K562 (cell line): ENCODE results near the gene PXN. TPM values are rescaled to one million over a fixed set of nuclear protein-coding genes. Genes with fewer than 3 reads are reported as not detected.

ENCODE experiments used
- E2F3 ChIP-seq: fragments of 250-450 bp; sonication (Bioruptor Pico); IDR thresholded peaks from 2 replicates; pipeline ENCODE4 v1.4.0; 2020; ENCODE audit warnings: mild to moderate bottlenecking
- ETS2 ChIP-seq: IDR thresholded peaks from 2 replicates; pipeline ENCODE4 v1.6.1; 2016; ENCODE audit warnings: borderline replicate concordance, missing genetic modification characterization, mild to moderate bottlenecking, moderate library complexity, missing compliant biosample characterization; ENCODE audit not compliant: poor library complexity, severe bottlenecking
- HDAC8 ChIP-seq: fragments of 450-650 bp; IDR thresholded peaks from 2 replicates; pipeline ENCODE4 v1.6.1; 2016; ENCODE audit warnings: mild to moderate bottlenecking, missing genetic modification characterization, moderate library complexity, missing compliant biosample characterization
- HDGF ChIP-seq: fragments of 450-650 bp; IDR thresholded peaks from 2 replicates; pipeline ENCODE4 v1.6.1; 2016
- HEY1 ChIP-seq: fragments of 250-450 bp; sonication (Bioruptor Pico); IDR thresholded peaks from 2 replicates; pipeline ENCODE4 v1.5.0; 2020; ENCODE audit warnings: mild to moderate bottlenecking, moderate library complexity, borderline replicate concordance
- HMGXB4 ChIP-seq: sonication (generic); formaldehyde crosslinking; IDR thresholded peaks from 2 replicates; pipeline ENCODE4 v1.8.1; 2023; ENCODE audit warnings: mild to moderate bottlenecking, missing genetic modification reagents
- JUN ChIP-seq, 2 experiments: sonication (generic) in 1 of 2; formaldehyde crosslinking in 1 of 2; IDR thresholded peaks; 2 replicates each; pipeline versions ENCODE4 v1.6.1 to v1.8.0; 2012 to 2022; ENCODE audit warnings: borderline replicate concordance in 2 of 2, mild to moderate bottlenecking in 2 of 2, improper control_type of control experiment in 1 of 2, low read depth in 1 of 2, low read length in 1 of 2, missing genetic modification reagents in 1 of 2
- MCM5 ChIP-seq: fragments of 450-650 bp; IDR thresholded peaks from 2 replicates; pipeline ENCODE4 v1.6.1; 2016; ENCODE audit warnings: low read depth
- PBX2 ChIP-seq, 2 experiments: IDR thresholded peaks in 1 of 2; conservative IDR thresholded peaks in 1 of 2; 2 replicates each; pipeline ENCODE4 v1.6.1; 2016; ENCODE audit warnings: low read depth in 2 of 2, mild to moderate bottlenecking in 1 of 2, missing compliant biosample characterization in 1 of 2, missing genetic modification characterization in 1 of 2, moderate library complexity in 1 of 2
- POLR2AphosphoS5 ChIP-seq: IDR thresholded peaks from 2 replicates; pipeline ENCODE4 v1.6.1; 2011; ENCODE audit warnings: mild to moderate bottlenecking, low read depth, low read length, moderate library complexity; ENCODE audit not compliant: control insufficient read depth, insufficient read depth
- POLR3A ChIP-seq: IDR thresholded peaks from 2 replicates; pipeline ENCODE4 v1.6.1; 2011; ENCODE audit warnings: borderline replicate concordance, mild to moderate bottlenecking, moderate library complexity; ENCODE audit not compliant: insufficient read length, insufficient read depth; ENCODE audit errors: extremely low read depth
- RFX1 ChIP-seq: fragments of 450-650 bp; IDR thresholded peaks from 2 replicates; pipeline ENCODE4 v1.6.1; 2016; ENCODE audit warnings: mild to moderate bottlenecking, moderate library complexity
- TAF9B ChIP-seq: fragments of 450-650 bp; IDR thresholded peaks from 2 replicates; pipeline ENCODE4 v1.6.1; 2018; ENCODE audit warnings: mild to moderate bottlenecking; ENCODE audit not compliant: partially characterized antibody
- THRB ChIP-seq: fragments of 450-650 bp; formaldehyde crosslinking; conservative IDR thresholded peaks from 2 replicates; pipeline ENCODE4 v1.4.0; 2022; ENCODE audit warnings: mild to moderate bottlenecking, missing genetic modification characterization
- polyA plus RNA-seq, 8 experiments: library from polyadenylated mRNA; depleted of rRNA in 4 of 8; stranded (reverse) in 5 of 8; unstranded in 3 of 8; fragments of >200 nt; fragmentation: Nextera tagmentation in 2 of 8; fragmentation: Illumina TruSeq in 1 of 8; extraction: Ambion mirVana in 2 of 8; extraction: Trizol in 1 of 8; gene quantifications; 2 replicates each; pipeline versions ENCODE4 v1.2.1 to v1.2.3, GENCODE V29; 2011 to 2014; ENCODE audit warnings: inconsistent platforms in 1 of 8, missing spikeins in 1 of 8
- total RNA-seq, 7 experiments: library from RNA; depleted of rRNA in 6 of 7; stranded (reverse); fragments of >200 nt in 6 of 7; fragmentation: Illumina TruSeq in 2 of 7; extraction: Trizol in 2 of 7; gene quantifications; 2 replicates each; pipeline versions ENCODE4 v1.2.1 to v1.2.3, GENCODE V29; 2011 to 2021; ENCODE audit warnings: low replicate concordance in 1 of 7
- TF ChIP-seq, protein P1 (sequence below): IDR thresholded peaks from 2 replicates; pipeline ENCODE4 v1.6.1; 2014; ENCODE audit warnings: antibody characterized with exemption
- TF ChIP-seq, protein P2 (sequence below): fragments of 450-650 bp; conservative IDR thresholded peaks from 2 replicates; pipeline ENCODE4 v1.6.1; 2016; ENCODE audit warnings: missing genetic modification characterization, low read depth, mild to moderate bottlenecking, control low read depth, missing compliant biosample characterization

Gene PXN
- total and polyA plus RNA-seq, 9 of the 15 experiments (the other 6 are each of a cell fraction or from before 2014, with no cell fraction given) = 4.0 to 74.1 (median 18.6) TPM

GRCh38 chr12:120265473-120266179 lies at the start of gene PXN (continued):
- TF ChIP-seq TAF9B (no peak), HEY1 (CRISPR knock-in tag) (no peak), JUN (IDR thresholded peaks at IDR 0.05; ENCODE audit: borderline replicate concordance, low read depth, low read length) (peak; percentile 41; the same call in 1 of the 2 replicates), JUN (CRISPR knock-in tag; IDR thresholded peaks at IDR 0.05; ENCODE audit: borderline replicate concordance) (no peak), THRB (CRISPR knock-in tag) (no peak), HDAC8 (tag) (no peak), POLR2AphosphoS5 (0 out of 2 replicates have a peak, but pooled peaks have one; percentile 28), E2F3 (CRISPR knock-in tag) (no peak), POLR3A (no peak), HMGXB4 (no peak), ETS2 (tag) (no peak), PBX2 (CRISPR knock-in tag; IDR thresholded peaks at IDR 0.05; ENCODE audit: low read depth) (peak; percentile 7; the same call in 1 of the 2 replicates), PBX2 (tag; conservative IDR thresholded peaks at IDR 0.05; ENCODE audit: low read depth) (peak; percentile 84), HDGF (no peak), RFX1 (no peak), MCM5 (no peak)
- TF ChIP-seq, protein P1, sequence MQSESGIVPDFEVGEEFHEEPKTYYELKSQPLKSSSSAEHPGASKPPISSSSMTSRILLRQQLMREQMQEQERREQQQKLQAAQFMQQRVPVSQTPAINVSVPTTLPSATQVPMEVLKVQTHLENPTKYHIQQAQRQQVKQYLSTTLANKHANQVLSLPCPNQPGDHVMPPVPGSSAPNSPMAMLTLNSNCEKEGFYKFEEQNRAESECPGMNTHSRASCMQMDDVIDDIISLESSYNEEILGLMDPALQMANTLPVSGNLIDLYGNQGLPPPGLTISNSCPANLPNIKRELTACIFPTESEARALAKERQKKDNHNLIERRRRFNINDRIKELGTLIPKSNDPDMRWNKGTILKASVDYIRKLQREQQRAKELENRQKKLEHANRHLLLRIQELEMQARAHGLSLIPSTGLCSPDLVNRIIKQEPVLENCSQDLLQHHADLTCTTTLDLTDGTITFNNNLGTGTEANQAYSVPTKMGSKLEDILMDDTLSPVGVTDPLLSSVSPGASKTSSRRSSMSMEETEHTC = 0 out of 2 replicates have a peak, but pooled peaks have one; percentile 13
- TF ChIP-seq, protein P2, sequence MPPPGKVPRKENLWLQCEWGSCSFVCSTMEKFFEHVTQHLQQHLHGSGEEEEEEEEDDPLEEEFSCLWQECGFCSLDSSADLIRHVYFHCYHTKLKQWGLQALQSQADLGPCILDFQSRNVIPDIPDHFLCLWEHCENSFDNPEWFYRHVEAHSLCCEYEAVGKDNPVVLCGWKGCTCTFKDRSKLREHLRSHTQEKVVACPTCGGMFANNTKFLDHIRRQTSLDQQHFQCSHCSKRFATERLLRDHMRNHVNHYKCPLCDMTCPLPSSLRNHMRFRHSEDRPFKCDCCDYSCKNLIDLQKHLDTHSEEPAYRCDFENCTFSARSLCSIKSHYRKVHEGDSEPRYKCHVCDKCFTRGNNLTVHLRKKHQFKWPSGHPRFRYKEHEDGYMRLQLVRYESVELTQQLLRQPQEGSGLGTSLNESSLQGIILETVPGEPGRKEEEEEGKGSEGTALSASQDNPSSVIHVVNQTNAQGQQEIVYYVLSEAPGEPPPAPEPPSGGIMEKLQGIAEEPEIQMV (tag) = no peak
